Stimulated activated CD8-positive, alpha-beta memory T cell treated with anti-CD3 and anti-CD28 coated beads, Interleukin-12 subunit alpha, Interleukin-12 subunit beta, amount 100 ng/mL, for 4 hours (primary cell): ENCODE results near the gene SPTBN4.
"Not testable (repeated sequence)": the region's sequence is repeated elsewhere in the genome, so short reads cannot be mapped to it uniquely, and the experiment has no call there.

ENCODE experiments used
- DNase-seq: peaks from one replicate; pipeline ENCODE4 v3.0.0-alpha.2; 2020; ENCODE audit warnings: low read depth

SPTBN4 gene

DNA sequence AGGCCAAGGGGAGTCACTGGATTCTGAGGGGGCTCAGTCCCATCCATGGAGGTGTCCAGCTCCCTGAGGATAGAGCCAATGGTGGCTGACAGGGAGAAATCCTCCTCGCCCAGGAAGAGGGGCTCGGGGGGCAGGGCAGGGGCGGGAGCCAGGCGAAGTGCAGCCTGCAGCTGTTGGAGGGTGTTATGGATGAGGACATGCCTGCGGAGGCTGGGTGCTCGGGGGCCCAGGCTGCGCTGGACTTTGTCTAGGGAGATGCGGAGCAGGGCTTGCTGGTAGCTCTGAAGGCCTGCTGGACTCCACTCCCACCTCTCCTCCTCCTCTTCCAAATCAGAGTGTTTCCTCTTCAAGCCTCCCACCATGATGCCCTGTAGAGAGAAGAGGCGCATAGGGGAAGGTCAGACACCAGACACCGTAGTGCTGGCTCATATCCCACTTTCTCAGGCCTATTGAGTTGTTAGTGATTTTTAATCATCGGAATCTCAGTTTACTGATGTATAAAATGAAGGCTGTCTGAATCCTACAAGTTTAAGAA is 25.0 kb upstream of the SPTBN4 start:
- no peak for DNase-seq

DNA sequence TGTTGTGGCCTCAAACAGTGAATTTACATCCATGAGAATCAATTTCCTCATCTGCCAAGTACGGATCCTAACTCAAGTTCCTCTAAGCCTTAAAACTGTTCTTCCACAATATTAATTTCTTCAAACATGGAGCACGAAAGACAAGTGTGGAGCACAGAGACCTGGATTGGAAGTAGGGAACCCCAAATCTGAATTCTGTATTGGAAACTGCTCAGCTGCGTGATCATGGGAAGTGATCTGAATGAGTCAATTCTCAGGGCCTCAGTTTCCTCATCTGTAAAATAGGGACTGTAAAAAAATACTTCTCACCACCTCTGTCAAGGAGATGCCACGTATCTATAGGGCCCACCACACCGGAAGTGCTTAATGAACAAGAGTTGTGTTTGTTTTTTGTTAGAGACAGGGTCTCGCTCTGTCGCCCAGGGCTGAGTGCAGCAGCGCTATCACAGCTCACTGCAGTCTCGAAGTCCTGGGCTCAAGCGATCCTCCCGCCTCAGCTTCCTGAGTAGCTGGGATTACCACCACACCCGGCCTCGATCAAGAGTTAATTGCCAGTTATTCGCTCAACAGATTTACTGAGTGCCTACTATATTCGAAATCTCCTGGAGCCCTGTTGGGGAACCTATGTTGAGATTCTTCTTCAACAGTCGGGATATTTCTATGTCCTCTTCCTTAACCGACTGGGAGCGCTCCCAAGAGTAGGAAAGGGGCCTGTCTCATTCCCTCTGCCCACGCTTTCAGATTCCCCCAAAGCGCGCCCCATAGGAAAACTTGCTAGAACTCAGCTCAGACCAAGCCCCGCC is 24.3 kb upstream of the SPTBN4 start:
- no peak for DNase-seq

DNA sequence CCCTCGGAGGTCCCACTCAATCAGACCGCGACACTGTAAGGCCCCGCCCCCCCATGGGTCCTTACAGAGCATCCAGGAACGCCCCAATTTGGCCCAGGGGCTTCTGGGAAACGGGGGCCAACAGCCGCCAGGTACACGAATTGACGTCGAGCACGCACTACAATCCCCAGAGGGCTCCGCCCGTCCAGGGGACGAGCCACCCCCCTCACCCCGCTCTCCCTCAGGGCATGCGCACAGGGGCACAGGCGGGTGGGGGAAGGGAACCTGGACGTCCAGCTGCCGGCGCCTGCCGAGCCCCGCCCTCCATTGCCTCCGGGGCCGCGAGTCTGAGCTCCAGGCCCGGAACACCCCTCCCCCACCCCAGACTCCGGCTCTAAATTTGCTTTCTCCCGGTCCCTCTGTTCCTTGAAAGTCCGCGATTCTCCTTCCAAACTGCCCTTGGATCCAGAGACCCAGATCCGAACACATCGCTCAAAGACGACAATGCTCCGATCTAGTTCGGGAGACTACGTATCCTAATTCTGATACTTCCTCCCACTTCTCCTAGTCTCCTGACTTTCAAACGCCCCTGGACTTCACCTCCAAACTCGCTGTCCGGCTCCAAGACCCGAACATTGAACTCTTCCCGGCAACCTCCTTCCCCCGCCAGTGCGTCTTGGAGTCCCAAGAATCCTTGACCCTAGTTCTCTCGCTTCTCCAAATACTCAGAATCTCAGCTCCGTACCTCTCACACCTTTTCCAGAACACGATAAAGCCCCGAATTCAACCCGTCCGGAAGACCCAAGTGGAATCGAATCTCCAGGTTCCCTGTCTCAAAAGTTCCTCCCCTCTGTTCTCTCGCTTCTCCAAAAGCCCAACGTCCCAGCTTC is 23.4 kb upstream of the SPTBN4 start:
- peak; percentile 97 for DNase-seq

DNA sequence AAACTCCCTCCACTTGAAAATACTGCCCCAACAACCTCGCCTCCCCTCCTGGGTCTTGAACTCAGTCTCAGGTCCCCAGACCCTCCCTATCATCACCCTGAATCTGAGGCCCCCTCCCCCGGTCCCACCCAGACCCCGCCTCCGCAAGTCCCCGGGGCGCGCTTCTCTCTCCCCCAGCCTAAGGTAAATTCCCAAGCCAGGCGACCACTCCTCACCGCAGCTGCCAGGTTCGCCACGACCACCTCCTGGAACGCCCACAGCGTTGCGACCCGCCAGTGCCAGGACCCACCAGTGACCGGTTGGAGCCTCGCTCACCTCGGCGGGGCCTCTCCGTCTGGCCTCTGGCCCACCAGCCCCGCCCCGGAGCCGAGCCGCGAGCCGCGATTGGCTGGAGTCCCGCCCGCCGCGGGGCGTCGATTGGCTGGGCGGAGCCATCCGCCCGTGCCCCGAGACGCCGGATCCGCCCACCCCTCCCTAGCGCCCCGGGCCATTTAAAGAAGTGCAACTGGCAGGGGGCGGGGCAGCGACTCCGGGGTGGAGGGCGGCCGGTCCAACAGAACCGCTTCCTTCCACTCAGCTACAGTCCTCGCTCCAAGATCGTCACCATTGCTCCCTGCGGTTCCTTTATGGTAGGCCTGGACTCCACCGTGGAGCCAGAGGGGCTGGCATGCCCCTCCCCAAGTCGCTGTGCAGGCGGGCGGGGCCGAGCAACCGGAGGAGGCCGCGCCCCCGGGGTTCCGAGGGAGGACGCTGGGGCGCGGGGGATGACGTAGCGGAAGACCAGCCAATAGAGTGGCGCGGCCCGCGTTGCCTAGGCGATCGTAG is 22.6 kb upstream of the SPTBN4 start, which contains the start of gene SERTAD3:
Gene SERTAD3, minus strand, starts transcription at position 336 of the 825 bp plus-strand sequence. CDS start 2,255 bp downstream, outside the sequence.
- peak; percentile 96 for DNase-seq

DNA sequence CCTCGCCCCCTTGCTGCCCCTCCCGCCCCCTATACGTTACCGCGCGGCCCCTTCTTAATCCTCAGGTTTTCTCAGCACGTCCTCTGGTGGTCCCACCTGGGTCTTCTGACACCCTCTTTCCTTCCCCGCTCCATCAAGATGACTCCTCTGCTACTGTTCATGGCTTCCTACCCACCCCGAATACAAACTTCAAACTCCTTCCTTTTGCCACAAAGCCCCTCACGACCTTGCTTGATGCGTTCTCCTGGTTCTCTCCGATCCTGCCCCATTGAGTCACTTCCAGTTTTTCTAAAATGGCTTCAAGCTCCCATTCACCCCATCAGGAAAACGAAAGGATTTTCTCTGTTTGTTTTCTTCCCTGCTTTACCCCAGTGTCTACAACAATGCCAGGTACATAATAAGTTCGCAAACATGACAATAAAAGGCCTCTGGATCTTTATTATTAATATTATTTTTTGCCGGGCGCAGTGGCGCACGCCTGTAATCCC is 21.9 kb upstream of the SPTBN4 start:
- no peak for DNase-seq

DNA sequence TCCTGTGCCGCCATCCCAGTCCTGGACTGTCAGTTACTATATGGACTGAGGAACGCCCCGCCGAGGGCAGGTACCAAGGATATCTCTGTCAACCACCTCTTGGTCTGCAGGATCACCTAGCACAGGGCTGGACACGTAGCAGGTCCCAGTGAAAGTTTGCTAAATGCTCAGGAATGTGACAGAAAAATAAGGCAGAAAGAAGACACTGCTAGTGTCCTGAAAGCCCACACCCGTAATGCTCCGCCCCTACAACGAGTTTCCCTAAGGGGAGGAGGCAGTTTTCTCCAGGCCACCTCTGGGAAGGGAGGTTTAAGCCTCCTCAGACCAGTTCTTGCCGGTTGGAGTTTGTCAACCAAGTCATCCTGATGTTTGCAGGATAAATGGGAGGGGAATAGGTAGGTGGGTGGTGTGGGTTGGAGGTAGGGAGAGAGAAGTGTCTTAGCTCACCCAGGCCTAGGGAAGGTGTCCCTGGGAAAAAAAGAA is 21.0 kb upstream of the SPTBN4 start:
- no peak for DNase-seq

DNA sequence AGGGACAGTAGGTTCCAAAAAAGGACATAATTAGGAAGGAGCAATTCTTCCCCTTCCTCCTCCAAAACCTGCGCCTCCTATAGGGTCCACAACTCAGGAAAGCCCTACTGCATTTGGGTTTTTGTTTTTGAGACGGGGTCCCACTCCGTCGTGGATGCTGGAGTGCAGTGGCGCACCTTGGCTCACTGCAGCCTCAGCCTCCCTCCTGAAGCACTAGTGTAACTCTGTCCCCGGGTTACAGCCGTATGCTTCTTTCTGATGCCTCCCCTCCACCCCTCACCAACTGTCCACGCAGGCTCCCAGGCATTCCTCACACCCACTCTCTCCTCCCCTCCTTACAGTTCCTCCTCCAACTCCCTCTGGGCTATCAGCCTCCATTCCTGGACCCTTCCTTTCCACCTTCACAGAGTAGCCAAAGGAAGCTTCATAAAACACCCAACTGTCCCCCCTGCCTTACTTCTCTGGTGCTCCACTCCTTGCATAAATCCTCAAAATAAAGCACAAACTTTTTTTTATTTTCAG is 20.5 kb upstream of the SPTBN4 start:
- no peak for DNase-seq

DNA sequence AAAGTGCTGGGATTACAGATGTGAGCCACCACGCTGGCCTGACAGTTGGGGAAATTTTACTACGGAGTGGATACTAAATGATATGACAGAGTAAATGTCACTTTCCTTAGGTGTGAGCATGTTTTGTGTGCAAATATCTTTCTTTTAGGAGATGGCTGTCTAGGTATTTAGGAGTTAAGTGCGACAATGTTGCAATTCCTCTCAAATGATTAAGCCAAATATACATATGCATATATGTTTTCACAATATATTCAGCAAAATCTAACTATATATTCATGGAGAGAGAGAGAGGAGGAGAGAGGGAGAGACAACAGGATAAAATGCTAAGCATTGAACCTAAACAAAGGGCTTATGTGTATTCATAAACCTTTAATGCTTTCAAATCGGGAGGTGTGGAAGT is 17.3 kb upstream of the SPTBN4 start:
- DNase-seq, result no peak

DNA sequence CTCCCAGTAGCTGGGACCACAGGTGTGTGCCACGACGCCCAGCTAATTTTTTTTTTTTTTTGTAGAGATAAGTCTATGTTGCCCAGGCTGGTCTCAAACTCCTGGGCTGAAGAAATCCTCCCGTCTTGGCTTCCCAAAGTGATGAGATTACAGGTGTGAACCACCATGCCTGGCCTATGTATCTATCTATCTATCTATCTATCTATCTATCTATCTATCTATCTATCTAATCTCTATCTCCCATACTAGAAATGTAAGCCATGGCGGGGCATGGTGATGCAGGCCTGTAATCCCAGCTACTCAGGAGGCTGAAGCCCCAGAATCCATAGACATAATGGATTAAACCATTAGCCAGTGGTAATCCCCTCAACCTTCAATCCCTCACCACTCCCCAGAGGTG is 16.1 kb upstream of the SPTBN4 start:
- DNase-seq, result no peak

DNA sequence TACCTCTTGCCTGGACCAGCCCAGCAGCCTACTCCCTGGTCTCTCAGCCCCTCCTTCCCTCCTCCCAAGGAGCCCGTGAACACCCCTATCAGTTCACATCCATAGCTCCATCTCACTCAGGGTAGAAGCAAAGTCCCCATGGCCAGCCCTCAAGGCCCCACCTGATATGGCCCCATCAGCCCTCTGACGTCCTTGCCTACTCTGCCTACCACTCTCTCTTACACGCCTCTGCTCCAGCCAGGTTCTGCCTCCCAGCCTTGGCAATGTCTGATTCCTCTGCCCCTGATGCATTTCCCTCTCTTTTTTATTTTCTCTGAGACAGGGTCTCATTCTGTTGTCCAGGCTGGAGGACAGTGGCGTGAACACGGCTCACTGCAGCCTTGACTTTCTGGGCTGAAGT is 14.8 kb upstream of the SPTBN4 start:
- no peak for DNase-seq

DNA sequence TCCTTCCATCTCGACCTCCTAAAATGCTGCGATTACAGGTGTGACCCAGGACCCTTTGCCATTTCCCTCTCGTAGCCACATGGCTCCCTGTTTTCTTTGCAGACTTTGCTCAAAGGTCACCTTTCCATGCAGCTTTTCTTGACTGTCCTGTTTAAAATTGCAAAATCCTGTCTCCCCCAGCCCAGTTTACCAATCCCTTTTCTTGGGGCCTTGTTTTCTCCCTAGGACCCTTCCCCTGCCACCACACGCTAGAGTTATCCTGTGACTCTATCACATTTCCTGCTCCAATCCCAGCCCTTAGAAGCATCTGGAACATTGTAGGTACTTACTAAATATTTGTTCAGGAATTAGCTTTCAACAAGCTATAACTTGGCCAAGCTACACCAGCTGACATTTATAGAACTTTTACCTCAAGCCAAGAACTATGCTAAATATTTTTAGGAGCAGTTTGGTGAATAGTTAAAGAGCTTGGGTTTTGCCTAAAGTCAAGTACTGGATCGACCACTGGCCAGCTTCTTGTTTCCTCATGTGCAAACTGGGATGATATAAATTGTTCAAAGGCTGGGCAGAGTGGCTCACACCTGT is 13.6 kb upstream of the SPTBN4 start:
- DNase-seq, result no peak

DNA sequence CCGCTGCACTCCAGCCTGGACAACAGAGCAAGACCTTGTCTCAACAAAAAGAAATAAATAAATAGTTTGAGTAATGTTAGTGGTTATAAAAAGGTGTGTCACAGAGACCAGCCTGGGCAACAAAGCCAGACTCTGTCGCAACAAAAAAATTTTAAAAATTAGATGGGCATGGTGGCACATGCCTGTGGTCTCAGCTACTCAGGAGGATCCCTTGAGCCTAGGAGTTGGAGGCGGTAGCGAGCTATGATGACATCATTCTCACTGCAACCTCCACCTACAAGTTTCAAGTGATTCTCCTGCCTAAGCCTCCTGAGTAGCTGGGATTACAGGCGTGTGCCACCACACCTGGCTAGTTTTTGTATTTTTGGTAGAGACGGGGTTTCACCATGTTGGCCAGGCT is 12.9 kb upstream of the SPTBN4 start:
- not testable (repeated sequence) for DNase-seq

DNA sequence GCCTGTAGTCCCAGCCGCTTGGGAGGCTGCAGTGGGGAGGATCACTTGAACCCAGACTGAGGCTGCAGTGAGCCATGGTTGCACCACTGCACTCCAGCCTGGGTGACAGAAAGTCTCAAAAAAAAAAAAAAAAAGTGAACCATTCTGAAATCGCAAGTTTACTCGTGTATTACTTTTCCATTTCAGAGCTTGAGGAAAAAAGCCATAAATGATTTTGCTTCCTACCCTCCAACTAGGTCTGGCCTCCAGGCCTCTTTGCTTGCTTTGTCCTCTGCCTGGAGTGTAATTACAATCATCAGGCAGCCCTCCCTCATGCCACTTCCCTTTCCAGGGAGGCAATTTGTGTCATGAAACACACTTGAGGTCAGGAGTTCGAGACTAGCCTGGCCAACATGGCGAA is 9.8 kb upstream of the SPTBN4 start:
- no peak for DNase-seq

DNA sequence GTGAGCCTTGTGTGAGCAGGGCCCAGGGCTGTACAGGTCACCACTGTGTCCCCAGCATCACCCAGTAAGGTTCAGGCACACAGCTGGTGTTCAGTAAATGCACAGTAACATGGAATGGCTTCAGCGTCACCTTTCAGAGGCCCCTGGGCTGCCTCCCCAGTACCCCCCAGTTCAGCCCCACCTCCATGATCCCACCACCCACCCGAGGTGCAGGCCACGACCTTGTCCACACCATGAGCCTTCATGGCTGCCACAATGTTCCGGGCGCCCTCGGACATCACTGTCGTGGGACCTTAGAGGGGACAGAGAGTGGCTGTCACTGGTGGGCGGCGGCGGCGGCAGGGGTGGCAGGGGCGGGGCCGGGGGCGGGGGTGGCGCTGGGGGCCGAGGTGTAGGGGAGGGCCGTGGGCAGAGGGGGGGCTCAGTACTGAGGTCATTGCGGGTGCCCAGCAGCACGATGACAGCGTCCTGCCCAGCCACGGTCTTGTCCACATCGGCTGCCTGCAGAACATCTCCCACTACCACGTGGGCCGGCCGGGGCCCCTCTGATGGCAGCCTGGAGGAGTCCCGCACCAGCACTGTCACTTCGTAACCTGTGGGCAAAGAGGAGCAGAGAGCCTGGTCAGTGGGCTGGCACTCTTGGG is 8.7 kb upstream of the SPTBN4 start:
- DNase-seq, result no peak

DNA sequence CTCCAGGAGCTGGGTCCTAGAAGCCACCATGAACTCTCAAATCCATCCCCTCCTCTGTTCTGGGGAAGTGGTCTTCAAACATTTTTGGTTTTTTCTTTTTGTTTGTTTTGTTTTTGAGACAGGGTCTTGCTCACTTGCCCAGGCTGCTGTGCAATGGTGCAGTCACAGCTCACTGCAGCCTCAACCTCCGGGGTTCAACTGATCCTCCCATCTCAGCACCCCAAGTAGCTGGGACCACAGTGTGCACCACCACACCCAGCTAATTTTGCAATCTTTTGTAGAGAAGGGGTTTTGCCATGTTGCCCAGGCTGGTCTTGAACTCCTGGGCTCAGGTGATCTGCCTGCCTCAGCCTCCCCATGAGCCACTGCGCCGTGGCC is 8.2 kb upstream of the SPTBN4 start:
- DNase-seq, result no peak

DNA sequence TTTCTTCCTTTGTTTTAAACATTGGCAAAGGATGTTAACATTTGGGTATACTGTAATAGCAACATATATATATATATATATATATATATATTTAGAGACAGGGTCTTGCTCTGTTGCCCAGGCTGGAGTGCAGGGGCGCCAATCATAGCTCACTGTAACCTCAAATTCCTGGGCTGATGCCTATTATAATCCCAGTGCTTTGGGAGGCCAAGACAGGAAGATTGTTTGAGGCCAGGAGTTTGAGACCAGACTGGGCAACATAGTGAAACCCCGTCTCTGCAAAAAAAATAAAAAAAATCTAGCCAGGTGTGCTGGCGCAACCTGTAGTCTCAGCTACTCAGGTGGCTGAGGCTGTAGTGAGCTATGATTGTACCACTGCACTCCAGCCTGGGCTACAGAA is 6.6 kb upstream of the SPTBN4 start:
- DNase-seq, result no peak

DNA sequence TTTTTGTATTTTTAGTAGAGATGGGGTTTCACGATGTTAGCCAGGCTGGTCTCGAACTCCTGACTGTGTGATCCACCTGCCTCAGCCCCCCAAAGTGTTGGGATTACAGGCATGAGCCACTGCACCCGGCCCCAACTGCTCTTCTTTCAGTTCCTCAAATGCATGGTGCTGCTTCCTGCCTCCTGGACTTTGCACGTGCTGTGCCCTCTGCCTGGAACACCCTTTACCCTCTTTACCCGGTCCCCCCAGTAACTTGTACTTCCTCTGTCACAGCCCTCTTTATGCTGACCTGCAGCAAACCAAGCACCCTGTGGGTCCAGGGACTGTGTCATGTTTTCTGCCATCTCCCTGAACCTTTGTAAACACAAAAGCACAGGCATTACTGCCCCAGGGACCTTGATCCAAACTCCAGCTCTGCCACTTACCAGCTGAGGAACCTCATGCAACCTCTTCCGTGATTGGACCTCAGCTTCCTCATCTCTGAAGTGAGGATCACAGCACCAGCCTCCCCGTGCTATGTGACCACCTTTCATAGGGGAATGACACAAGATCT is 5.1 kb upstream of the SPTBN4 start:
- no peak for DNase-seq

DNA sequence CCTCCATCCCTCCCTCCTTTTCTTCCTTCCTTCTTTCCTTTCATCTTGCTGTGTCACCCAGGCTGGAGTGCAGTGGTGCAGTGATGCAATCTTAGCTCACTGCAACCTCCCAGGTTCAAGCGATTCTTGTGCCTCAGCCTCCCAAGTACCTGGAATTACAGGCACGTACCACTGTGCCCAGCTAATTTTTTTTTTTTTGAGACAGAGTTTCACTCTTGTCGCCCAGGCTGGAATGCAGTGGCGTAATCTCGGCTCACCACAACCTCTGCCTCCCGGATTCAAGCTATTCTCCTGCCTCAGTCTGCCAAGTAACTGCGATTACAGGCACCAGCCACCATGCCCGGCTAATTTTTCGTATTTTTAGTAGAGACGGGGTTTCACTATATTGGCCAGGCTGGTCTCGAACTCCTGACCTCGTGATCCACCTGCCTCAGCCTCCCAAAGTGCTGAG is 3.2 kb upstream of the SPTBN4 start:
- DNase-seq, result not testable (repeated sequence)

DNA sequence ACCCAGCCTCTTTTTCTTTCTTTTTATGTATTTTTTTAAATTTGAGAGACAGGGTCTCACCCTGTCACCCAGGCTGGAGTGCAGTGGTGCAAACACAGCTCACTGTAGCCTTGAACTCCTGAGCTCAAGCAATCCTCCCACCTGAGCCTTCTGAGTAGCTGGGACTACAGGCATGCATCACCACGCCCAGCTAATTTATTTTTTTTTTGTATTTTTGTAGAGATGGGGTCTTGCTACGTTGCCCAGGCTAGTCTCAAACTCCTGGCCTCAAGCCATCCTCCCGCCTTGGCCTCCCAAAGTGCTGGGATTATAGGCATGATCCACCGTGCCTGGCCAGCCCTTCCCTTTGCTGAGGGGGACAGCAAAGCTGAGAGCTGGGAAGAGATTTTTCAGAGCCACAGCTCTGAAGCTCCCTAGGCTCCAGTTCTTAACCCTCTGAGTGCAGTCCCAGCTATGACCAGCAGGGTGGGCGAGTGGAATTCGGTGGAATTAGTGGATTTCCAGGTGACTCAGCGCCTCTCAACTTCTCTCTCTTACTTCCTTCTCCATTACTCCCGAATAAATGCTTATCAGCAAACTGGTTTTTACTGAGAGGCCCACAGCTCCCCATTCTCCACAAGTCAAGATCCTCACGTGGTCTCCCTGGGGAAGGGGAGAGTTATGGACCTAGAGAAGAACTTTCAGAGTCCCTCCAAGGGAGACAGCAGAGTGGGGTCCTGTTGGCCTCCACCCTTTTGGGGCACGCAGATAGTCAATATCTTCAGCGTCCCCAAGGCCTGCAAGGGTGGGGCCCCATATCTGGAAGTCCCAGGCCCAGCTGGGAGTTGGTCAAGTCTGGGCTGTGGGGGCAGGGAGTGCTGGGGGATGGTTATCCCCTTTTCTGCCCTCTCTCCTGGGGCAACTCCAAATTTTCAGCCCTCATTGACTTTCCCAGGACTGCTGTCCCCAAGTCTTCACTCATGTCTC is 2.5 kb upstream of the SPTBN4 start:
- peak; percentile 45 for DNase-seq
